A549 treated with DMSO at 1 μM for 4 hours (cell line): ENCODE measurements around the gene ST8SIA5. TPM values are rescaled to one million over a fixed set of nuclear protein-coding genes. Genes with fewer than 3 reads are reported as not detected.

ENCODE experiments used
- total RNA-seq: library from RNA; stranded (reverse); fragments of 200-300 nt; extraction: Qiagen RNA extraction; gene quantifications from 5 replicates; pipeline ENCODE4 v1.2.3, GENCODE V29; 2022; ENCODE audit warnings: low read depth

The ST8SIA5 gene
- total RNA-seq = 0.02 TPM in 1 of 5 replicates, not detected in the others

DNA sequence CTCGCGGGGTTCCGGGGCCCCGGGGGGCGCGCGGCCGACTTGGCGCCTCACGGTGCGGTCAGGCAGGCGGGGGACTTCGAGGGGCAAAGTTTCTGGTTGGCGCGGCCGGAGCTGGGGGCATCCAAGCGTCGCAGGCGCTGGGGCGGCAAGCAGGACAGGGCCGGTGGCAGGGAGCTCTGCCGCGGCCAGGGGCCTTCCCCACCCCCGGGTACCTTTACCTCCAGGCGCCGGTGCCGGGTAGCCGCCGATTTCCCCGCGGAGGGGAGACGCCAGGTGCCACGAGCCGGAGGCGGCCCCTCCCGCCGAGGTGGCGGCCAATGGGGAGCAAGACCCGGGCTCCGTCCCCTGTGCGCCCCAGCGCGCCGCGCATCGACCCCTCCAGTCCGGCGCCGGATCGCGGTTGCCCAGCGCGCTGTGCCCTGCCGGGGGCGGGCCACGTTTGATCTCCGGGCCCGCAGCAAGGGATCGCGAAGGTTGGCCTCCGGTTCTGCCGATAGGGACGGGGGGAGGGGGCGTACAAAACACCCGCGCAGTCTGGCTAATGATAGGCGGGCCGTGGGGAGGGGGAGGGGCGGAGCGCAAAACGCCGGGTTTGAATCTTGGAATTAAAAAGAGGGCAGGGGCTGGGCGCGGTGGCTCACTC lies at the start of gene ST8SIA5:
TSS of gene ST8SIA5 (minus strand) at position 495 of the 643 bp plus-strand sequence. CDS start 545 bp downstream, outside the sequence.

GRCh38 chr18:46657115-46657955 lies 99.5 kb downstream of the ST8SIA5 start, which contains the start of gene LOXHD1:
TSS of gene LOXHD1 (minus strand) at chr18:46657220. CDS start at chr18:46657033, 187 bp downstream.

Other genes starting within 250 kb of the ST8SIA5 start
- gene LOXHD1, start 99.8 kb downstream of the ST8SIA5 start, total RNA-seq = not detected in 5 replicates
- 7.3 to 10.9 TPM (median 9.4 TPM) in 5 replicates for gene PIAS2, start 160.5 kb upstream of the ST8SIA5 start, total RNA-seq
- 0.75 to 2.6 TPM (median 1.8 TPM) in 5 replicates for gene KATNAL2, start 160.5 kb upstream of the ST8SIA5 start, total RNA-seq